KMS-11 (cell line): ENCODE data around the gene AP4E1.
"Not testable (repeated sequence)": the region's sequence is repeated elsewhere in the genome, so short reads cannot be mapped to it uniquely, and the experiment has no call there.

ENCODE experiments used
- H2AFZ ChIP-seq: fragments of 200-600 bp; sonication (generic); 2 replicates; pipeline ENCODE4 v1.6.1; 2016; ENCODE audit warnings: antibody characterized with exemption, mixed run types, low read depth
- H3K27ac ChIP-seq: fragments of 200-600 bp; sonication (generic); 2 replicates; pipeline ENCODE4 v1.6.1; 2016; ENCODE audit warnings: mild to moderate bottlenecking, mixed run types
- H3K27me3 ChIP-seq: fragments of 200-600 bp; sonication (generic); 2 replicates; pipeline ENCODE4 v1.6.1; 2017; ENCODE audit warnings: mild to moderate bottlenecking, low read depth, mixed run types, moderate library complexity; ENCODE audit not compliant: insufficient read depth
- H3K36me3 ChIP-seq: fragments of 200-600 bp; sonication (generic); 2 replicates; pipeline ENCODE4 v1.6.1; 2017; ENCODE audit warnings: mild to moderate bottlenecking, mixed run types; ENCODE audit not compliant: insufficient read depth
- H3K4me1 ChIP-seq: fragments of 200-600 bp; sonication (generic); 2 replicates; pipeline ENCODE4 v1.6.1; 2016; ENCODE audit warnings: mild to moderate bottlenecking, low read depth, mixed run types; ENCODE audit not compliant: poor library complexity, severe bottlenecking
- H3K4me2 ChIP-seq: fragments of 200-600 bp; sonication (generic); 2 replicates; pipeline ENCODE4 v1.7.0; 2016; ENCODE audit warnings: mild to moderate bottlenecking, mixed run types
- H3K4me3 ChIP-seq: fragments of 200-600 bp; sonication (generic); IDR thresholded peaks from 2 replicates; pipeline ENCODE4 v1.6.1; 2017; ENCODE audit warnings: low read depth, low read length, mixed read lengths; ENCODE audit not compliant: insufficient read depth
- H3K79me2 ChIP-seq: fragments of 200-600 bp; sonication (generic); 2 replicates; pipeline ENCODE4 v1.6.1; 2016; ENCODE audit warnings: low read depth, mixed run types; ENCODE audit not compliant: insufficient read depth
- H3K9ac ChIP-seq: fragments of 200-600 bp; sonication (generic); 2 replicates; pipeline ENCODE4 v1.6.1; 2016; ENCODE audit warnings: mild to moderate bottlenecking, mixed run types
- H4K20me1 ChIP-seq: fragments of 200-600 bp; sonication (generic); 2 replicates; pipeline ENCODE4 v1.6.1; 2016; ENCODE audit warnings: mild to moderate bottlenecking, mixed run types; ENCODE audit not compliant: insufficient read depth
- TF ChIP-seq, protein P1 (sequence below): fragments of 200-600 bp; sonication (generic); conservative IDR thresholded peaks from 2 replicates; pipeline ENCODE4 v1.6.1; 2017; ENCODE audit warnings: low read depth, mild to moderate bottlenecking, antibody characterized with exemption, low read length, moderate library complexity, mixed read lengths

Gene AP4E1

DNA sequence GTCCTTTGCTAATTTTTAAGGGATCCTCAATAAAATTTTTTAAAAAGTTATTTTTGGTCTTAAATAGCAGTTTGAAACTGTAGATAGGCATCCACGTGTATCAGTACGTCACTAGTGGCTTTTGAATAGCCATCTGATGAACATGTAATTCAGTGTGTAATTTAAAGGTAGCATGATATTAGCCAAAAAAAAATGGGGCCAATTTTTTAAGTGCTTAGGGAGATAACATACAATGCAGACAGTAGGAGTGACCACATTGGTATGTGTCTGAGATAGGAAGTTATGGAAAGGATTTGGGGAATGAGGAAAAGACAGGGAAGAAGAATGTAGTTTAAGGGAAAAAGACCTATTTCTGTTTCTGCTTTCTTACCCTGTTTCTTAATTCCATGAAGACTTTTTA is 2.5 kb downstream of the AP4E1 start:
- no peak overlapping the region for H3K27ac ChIP-seq
- no peaks in the 10 kb centered on the region for H3K27me3 ChIP-seq
- H4K20me1 ChIP-seq, result no peaks in the 10 kb centered on the region
- no peak overlapping the region for H2AFZ ChIP-seq
- H3K36me3 ChIP-seq, result 0 out of 2 replicates have a peak, but pooled peaks cover 4% of the 10 kb centered on the region
- no peak overlapping the region for H3K9ac ChIP-seq
- H3K4me2 ChIP-seq, result no peak overlapping the region
- H3K4me1 ChIP-seq, result peaks cover 18% of the 10 kb centered on the region
- H3K4me3 ChIP-seq, result no peak overlapping the region
- peaks cover 16% of the 10 kb centered on the region; the same call in 1 of the 2 replicates for H3K79me2 ChIP-seq
- TF ChIP-seq, protein P1, sequence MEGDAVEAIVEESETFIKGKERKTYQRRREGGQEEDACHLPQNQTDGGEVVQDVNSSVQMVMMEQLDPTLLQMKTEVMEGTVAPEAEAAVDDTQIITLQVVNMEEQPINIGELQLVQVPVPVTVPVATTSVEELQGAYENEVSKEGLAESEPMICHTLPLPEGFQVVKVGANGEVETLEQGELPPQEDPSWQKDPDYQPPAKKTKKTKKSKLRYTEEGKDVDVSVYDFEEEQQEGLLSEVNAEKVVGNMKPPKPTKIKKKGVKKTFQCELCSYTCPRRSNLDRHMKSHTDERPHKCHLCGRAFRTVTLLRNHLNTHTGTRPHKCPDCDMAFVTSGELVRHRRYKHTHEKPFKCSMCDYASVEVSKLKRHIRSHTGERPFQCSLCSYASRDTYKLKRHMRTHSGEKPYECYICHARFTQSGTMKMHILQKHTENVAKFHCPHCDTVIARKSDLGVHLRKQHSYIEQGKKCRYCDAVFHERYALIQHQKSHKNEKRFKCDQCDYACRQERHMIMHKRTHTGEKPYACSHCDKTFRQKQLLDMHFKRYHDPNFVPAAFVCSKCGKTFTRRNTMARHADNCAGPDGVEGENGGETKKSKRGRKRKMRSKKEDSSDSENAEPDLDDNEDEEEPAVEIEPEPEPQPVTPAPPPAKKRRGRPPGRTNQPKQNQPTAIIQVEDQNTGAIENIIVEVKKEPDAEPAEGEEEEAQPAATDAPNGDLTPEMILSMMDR, result no peak

DNA sequence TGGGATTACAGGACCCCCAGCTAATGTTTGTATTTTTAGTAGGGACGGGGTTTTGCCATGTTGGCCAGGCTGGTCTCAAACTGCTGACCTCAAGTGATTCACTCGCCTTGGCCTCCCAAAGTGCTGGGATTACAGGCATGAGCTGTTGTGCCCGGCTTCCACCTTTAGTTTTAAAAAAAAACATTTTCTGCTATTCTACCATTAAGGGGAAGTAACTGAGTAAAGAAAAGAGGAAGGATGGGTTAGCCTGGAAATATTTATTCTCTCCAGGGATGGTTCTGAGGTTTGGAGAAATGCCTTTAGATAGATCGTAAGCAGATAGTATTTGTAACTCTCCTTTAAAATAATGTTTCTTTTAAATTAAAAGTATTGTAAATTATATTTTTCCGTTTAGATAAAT is 3.1 kb downstream of the AP4E1 start:
- Histone ChIP-seq H3K4me3 (no peak overlapping the region), H3K36me3 (peaks cover 5% of the 10 kb centered on the region; the same call in 1 of the 2 replicates), H3K4me2 (no peak overlapping the region), H3K9ac (no peak overlapping the region), H3K27me3 (no peaks in the 10 kb centered on the region), H3K79me2 (peaks cover 16% of the 10 kb centered on the region; the same call in 1 of the 2 replicates), H2AFZ (no peak overlapping the region), H3K4me1 (peaks cover 13% of the 10 kb centered on the region), H4K20me1 (no peaks in the 10 kb centered on the region), H3K27ac (no peak overlapping the region)
- TF ChIP-seq, protein P1, result no peak

DNA sequence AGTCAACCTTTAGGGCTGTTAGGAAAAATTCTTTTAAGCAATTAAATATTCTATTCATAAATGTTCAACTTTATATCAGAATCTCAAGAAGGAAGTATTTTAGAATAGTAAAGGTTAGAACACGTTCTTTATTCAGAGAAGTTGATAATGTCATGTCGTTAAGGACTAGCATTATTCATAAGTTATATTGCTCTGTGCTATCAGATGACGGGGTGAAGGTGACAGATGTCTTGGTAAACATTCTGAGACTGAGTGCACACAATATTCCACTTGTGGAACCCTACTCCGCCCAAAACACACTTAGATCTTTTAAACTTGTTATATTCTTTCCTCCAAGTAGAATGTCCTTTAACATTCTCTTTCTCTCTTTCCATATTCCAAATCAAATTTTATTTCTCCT is 7.9 kb downstream of the AP4E1 start:
- H3K79me2 ChIP-seq, result no peaks in the 10 kb centered on the region
- no peak overlapping the region for H2AFZ ChIP-seq
- no peaks in the 10 kb centered on the region for H4K20me1 ChIP-seq
- TF ChIP-seq, protein P1, result no peak
- no peak overlapping the region for H3K4me3 ChIP-seq
- H3K4me1 ChIP-seq, result no peaks in the 10 kb centered on the region
- no peak overlapping the region for H3K9ac ChIP-seq
- no peaks in the 10 kb centered on the region for H3K27me3 ChIP-seq
- H3K36me3 ChIP-seq, result peaks cover 6% of the 10 kb centered on the region; the same call in 1 of the 2 replicates
- no peak overlapping the region for H3K27ac ChIP-seq
- no peak overlapping the region for H3K4me2 ChIP-seq

DNA sequence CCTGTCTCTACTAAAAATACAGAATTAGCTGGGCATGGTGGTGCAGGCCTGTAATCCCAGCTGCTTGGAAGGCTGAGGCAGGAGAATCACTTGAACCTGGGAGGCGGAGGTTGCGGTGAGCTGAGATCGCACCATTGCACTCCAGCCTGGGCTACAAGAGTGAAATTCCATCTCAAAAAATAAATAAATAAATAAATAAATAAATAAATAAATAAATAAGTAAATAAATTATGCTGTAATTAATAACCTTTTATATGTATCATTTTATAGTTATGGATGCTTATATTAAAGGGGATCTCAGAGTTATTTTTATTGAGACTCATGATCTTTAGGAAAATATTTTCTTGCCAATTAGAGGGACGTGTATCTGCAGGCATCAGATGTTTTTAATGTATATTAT is 10.9 kb downstream of the AP4E1 start:
- not testable (repeated sequence) for H4K20me1 ChIP-seq, H3K9ac ChIP-seq, H3K27ac ChIP-seq, H3K4me2 ChIP-seq, H3K27me3 ChIP-seq, H3K4me1 ChIP-seq, H3K36me3 ChIP-seq, H3K79me2 ChIP-seq, H2AFZ ChIP-seq, H3K4me3 ChIP-seq

DNA sequence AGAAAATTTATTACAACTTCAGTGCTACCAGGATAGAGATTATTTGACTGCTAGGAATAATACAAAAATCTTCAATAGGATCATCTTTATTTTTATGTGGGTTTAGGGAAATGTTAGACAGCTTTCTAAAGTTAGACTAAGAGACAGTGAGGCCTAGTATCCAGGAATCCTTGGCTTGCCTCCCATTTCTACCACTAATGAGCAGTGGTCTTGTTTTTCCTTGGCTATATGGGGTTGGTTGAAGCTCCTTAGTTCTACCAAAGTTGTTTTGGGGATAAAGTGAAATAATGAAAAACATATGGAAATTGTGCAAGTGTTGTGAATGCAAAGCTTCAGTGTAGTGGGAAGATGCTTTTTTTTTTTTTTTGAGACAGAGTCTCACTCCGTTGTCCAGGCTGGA is 16.8 kb downstream of the AP4E1 start:
- Histone ChIP-seq H3K4me1 (no peaks in the 10 kb centered on the region), H4K20me1 (no peaks in the 10 kb centered on the region), H3K27me3 (no peaks in the 10 kb centered on the region), H3K4me2 (no peak overlapping the region), H3K27ac (no peak overlapping the region), H3K36me3 (no peaks in the 10 kb centered on the region; the same call in 1 of the 2 replicates), H3K4me3 (no peak overlapping the region), H3K79me2 (no peaks in the 10 kb centered on the region), H3K9ac (no peak overlapping the region), H2AFZ (no peak overlapping the region)
- TF ChIP-seq, protein P1, result no peak
